Caco-2 (cell line): Measurements from ENCODE around the gene PRSS22. TPM values are rescaled to one million over a fixed set of nuclear protein-coding genes. Genes with fewer than 3 reads are reported as not detected.

Source experiments
- BruUV-seq: library from RNA; stranded (reverse); fragments of 400-500 nt; replicated peaks from 2 replicates; lab custom pipeline; 2021; lab: Mats Ljungman, UMichigan
- CTCF ChIA-PET: fragments of 300-600 bp; sonication (Branson Sonifier 250); formaldehyde crosslinking; loops from one replicate; lab custom pipeline; 2022; ENCODE audit warnings: antibody characterized with exemption; lab: Charles Lee
- POLR2A ChIA-PET: fragments of 300-600 bp; sonication (Branson Sonifier 250); formaldehyde crosslinking; loops from one replicate; lab custom pipeline; 2022; ENCODE audit warnings: antibody characterized with exemption; lab: Charles Lee
- DNase-seq, 2 experiments: peaks; one replicate each; pipeline versions ENCODE4 v3.0.0 to v3.0.0-alpha.2; 2020 to 2022
- H3K27me3 ChIP-seq: replicated peaks from 2 replicates; pipeline ENCODE4 v1.6.0; 2011; ENCODE audit warnings: low read length; ENCODE audit not compliant: control insufficient read depth, insufficient read depth
- H3K36me3 ChIP-seq: 2 replicates; pipeline ENCODE4 v1.5.1; 2011; ENCODE audit warnings: low read length; ENCODE audit not compliant: control insufficient read depth, insufficient read depth
- H3K4me1 ChIP-seq: fragments of 250-450 bp; sonication (Bioruptor Pico); 2 replicates; pipeline ENCODE4 v1.5.1; 2020; ENCODE audit warnings: mild to moderate bottlenecking
- H3K4me3 ChIP-seq: 2 replicates; pipeline ENCODE4 v1.5.1; 2011; ENCODE audit warnings: low read depth, mild to moderate bottlenecking, control low read depth, low read length
- H3K9me3 ChIP-seq: fragments of 250-450 bp; sonication (Bioruptor Pico); 2 replicates; pipeline ENCODE4 v1.5.1; 2020; ENCODE audit warnings: mild to moderate bottlenecking, moderate library complexity
- H3K27ac Mint-ChIP-seq: one replicate; pipeline ENCODE4 v1.8.0; 2022; ENCODE audit warnings: mixed read lengths; ENCODE audit not compliant: unreplicated experiment
- H3K27me3 Mint-ChIP-seq: one replicate; pipeline ENCODE4 v1.8.0; 2022; ENCODE audit warnings: mixed read lengths; ENCODE audit not compliant: insufficient read depth, unreplicated experiment
- H3K36me3 Mint-ChIP-seq: one replicate; pipeline ENCODE4 v1.8.0; 2022; ENCODE audit warnings: mild to moderate bottlenecking, mixed read lengths; ENCODE audit not compliant: insufficient read depth, unreplicated experiment
- H3K4me1 Mint-ChIP-seq: one replicate; pipeline ENCODE4 v1.8.0; 2022; ENCODE audit warnings: low read depth, mixed read lengths; ENCODE audit not compliant: unreplicated experiment
- H3K4me3 Mint-ChIP-seq: one replicate; pipeline ENCODE4 v1.8.0; 2022; ENCODE audit warnings: mild to moderate bottlenecking, moderate library complexity, mixed read lengths; ENCODE audit not compliant: unreplicated experiment
- H3K9me3 Mint-ChIP-seq: one replicate; pipeline ENCODE4 v1.8.0; 2022; ENCODE audit warnings: mixed read lengths; ENCODE audit not compliant: unreplicated experiment
- intact Hi-C: fragments of 100-400 bp; cut with micrococcal nuclease; formaldehyde crosslinking; loops from one replicate; pipeline ENCODE4 v1.10.0; 2022; ENCODE audit not compliant: unreplicated experiment
- total RNA-seq: library from RNA; stranded (reverse); gene quantifications from 2 replicates; pipeline ENCODE4 v1.2.3, GENCODE V29; 2022
- TF ChIP-seq, protein P1 (sequence below), 2 experiments: fragments of 200-600 bp in 1 of 2; IDR thresholded peaks; 1 replicate in 1 of 2; 2 replicates in 1 of 2; pipeline versions ENCODE4 v1.5.1 to v1.8.0; 2011 to 2022; ENCODE audit warnings: antibody characterized with exemption in 1 of 2, control low read depth in 1 of 2, inconsistent platforms in 1 of 2, low read depth in 1 of 2, low read length in 1 of 2, mild to moderate bottlenecking in 1 of 2, moderate library complexity in 1 of 2; ENCODE audit not compliant: insufficient read depth in 1 of 2, severe bottlenecking in 1 of 2, unreplicated experiment in 1 of 2

The PRSS22 gene
- total RNA-seq, 1 experiment from 2014 or later: 131 TPM

- POLR2A ChIA-PET: no interaction called here
- peaks cover 9% of the 10 kb centered on the region for H3K4me1 ChIP-seq
- no peak overlapping the region for H3K4me3 Mint-ChIP-seq
- H3K4me3 ChIP-seq: no peak overlapping the region
- no peaks in the 10 kb centered on the region for H3K36me3 ChIP-seq
- H3K9me3 Mint-ChIP-seq: no peaks in the 10 kb centered on the region
- H3K9me3 ChIP-seq: no peaks in the 10 kb centered on the region
- peaks cover 6% of the 10 kb centered on the region for H3K36me3 Mint-ChIP-seq
- no peak for DNase-seq
- TF ChIP-seq, protein P1, sequence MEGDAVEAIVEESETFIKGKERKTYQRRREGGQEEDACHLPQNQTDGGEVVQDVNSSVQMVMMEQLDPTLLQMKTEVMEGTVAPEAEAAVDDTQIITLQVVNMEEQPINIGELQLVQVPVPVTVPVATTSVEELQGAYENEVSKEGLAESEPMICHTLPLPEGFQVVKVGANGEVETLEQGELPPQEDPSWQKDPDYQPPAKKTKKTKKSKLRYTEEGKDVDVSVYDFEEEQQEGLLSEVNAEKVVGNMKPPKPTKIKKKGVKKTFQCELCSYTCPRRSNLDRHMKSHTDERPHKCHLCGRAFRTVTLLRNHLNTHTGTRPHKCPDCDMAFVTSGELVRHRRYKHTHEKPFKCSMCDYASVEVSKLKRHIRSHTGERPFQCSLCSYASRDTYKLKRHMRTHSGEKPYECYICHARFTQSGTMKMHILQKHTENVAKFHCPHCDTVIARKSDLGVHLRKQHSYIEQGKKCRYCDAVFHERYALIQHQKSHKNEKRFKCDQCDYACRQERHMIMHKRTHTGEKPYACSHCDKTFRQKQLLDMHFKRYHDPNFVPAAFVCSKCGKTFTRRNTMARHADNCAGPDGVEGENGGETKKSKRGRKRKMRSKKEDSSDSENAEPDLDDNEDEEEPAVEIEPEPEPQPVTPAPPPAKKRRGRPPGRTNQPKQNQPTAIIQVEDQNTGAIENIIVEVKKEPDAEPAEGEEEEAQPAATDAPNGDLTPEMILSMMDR (IDR thresholded peaks at IDR 0.05; ENCODE audit: insufficient read depth in 1 of 2, low read depth in 1 of 2, low read length in 1 of 2, severe bottlenecking in 1 of 2, unreplicated experiment in 1 of 2): no peak
- no peak overlapping the region for H3K27ac Mint-ChIP-seq
- CTCF ChIA-PET: interaction anchor here (0.6 kb wide), 1 partner anchor 101 kb away, joined by 6 read pairs; no protein-coding TSS in a partner anchor
- no peaks in the 10 kb centered on the region for H3K27me3 ChIP-seq
- BruUV-seq: no TSS peak
- intact Hi-C loops: no loop called here
- no peaks in the 10 kb centered on the region for H3K27me3 Mint-ChIP-seq
- peaks cover 9% of the 10 kb centered on the region for H3K4me1 Mint-ChIP-seq
Measured at GRCh38 chr16:2831203-2831602, 26.8 kb downstream of the PRSS22 start.

DNA sequence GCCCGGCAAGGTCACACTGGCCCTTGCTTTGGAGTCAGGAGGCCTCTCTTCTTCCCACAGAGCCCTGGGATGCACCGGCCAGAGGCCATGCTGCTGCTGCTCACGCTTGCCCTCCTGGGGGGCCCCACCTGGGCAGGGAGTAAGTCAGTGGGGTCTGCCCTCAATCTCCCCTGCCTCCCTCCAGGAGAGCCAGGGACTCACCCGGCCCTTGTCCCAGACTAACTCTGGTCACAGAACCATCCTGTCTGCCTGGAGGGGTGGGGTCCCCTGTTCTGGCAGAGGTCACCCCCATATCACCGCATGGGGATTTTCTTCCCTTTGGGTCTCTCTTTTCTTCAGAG lies 27.6 kb downstream of the PRSS22 start:
- no TSS peak for BruUV-seq
- Histone ChIP-seq H3K4me1 (peaks cover 2% of the 10 kb centered on the region; the same call in 1 of the 2 replicates), H3K4me3 (no peak overlapping the region), H3K36me3 (no peaks in the 10 kb centered on the region), H3K27me3 (no peaks in the 10 kb centered on the region), H3K9me3 (no peaks in the 10 kb centered on the region)
- intact Hi-C loops: no loop called here
- TF ChIP-seq, protein P1 (IDR thresholded peaks at IDR 0.05; ENCODE audit: insufficient read depth in 1 of 2, low read depth in 1 of 2, low read length in 1 of 2, severe bottlenecking in 1 of 2, unreplicated experiment in 1 of 2): no peak
- Mint-ChIP-seq H3K27ac (no peak overlapping the region), H3K4me3 (no peak overlapping the region), H3K4me1 (peaks cover 2% of the 10 kb centered on the region), H3K36me3 (peaks cover 2% of the 10 kb centered on the region), H3K27me3 (no peaks in the 10 kb centered on the region), H3K9me3 (no peaks in the 10 kb centered on the region)
- ChIA-PET CTCF (no interaction called here), POLR2A (no interaction called here)
- DNase-seq: no peak

GRCh38 chr16:2829501-2830354 lies 28.2 kb downstream of the PRSS22 start, which contains the start of gene ZG16B:
TSS of gene ZG16B (plus strand) at chr16:2830303. CDS start at chr16:2830442, 139 bp downstream.
- Histone ChIP-seq H3K27me3 (no peaks in the 10 kb centered on the region), H3K4me1 (no peaks in the 10 kb centered on the region), H3K9me3 (no peaks in the 10 kb centered on the region), H3K4me3 (no peak within 1 kb of the TSS), H3K36me3 (no peaks in the 10 kb centered on the region)
- Mint-ChIP-seq H3K9me3 (no peaks in the 10 kb centered on the region), H3K4me1 (no peaks in the 10 kb centered on the region), H3K36me3 (no peaks in the 10 kb centered on the region), H3K27me3 (no peaks in the 10 kb centered on the region), H3K4me3 (no peak within 1 kb of the TSS), H3K27ac (no peak within 1 kb of the TSS)
- intact Hi-C loops: no loop called here
- DNase-seq: no peak
- POLR2A ChIA-PET: no interaction called here
- TF ChIP-seq, protein P1 (IDR thresholded peaks at IDR 0.05; ENCODE audit: insufficient read depth in 1 of 2, low read depth in 1 of 2, low read length in 1 of 2, severe bottlenecking in 1 of 2, unreplicated experiment in 1 of 2): no peak
- CTCF ChIA-PET: interaction anchor here (0.7 to 1.1 kb wide), 2 partner anchors 13 to 45 kb away, joined by 3 read pairs; partner anchors contain the start of gene PRSS21
- BruUV-seq: no TSS peak
